Muscle of back (tissue), 11 donors: Measurements from ENCODE around the gene CCDC134. TPM values are rescaled to one million over a fixed set of nuclear protein-coding genes. Genes with fewer than 3 reads are reported as not detected.

Source experiments
- DNase-seq, 3 donors: peaks; one replicate each; pipeline versions ENCODE4 v3.0.0 to v3.0.0-alpha.2; 2013
- polyA plus RNA-seq, 10 donors: library from polyadenylated mRNA; unstranded; fragments of 120-200 nt; gene quantifications; one replicate each; pipeline ENCODE4 v1.2.1, GENCODE V29; 2013; ENCODE audit not compliant: insufficient read length in 10 of 10

The CCDC134 gene
- polyA plus RNA-seq, 10 donors = 7.1 to 10.6 (median 8.5) TPM

DNA sequence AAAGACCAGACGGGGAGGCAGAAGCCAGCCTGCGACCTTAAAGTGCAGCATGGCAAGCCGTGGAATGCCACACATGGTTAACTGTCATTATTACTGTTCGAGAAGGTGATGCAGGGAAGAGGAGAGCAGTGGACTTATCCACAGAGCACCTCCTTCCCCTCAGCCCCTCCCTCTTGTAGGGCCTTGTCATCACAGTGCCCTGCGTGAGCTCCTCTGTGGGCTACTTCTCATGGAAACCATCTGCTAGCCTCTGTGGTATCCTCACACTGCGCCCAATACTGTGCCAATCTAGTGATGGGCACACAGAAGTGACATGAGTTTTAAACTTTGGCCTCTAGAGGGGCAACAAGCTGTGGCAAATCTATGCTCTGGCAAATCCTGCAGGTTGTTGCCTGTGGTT, 18.2 kb upstream of the CCDC134 start:
- DNase-seq = no peak

DNA sequence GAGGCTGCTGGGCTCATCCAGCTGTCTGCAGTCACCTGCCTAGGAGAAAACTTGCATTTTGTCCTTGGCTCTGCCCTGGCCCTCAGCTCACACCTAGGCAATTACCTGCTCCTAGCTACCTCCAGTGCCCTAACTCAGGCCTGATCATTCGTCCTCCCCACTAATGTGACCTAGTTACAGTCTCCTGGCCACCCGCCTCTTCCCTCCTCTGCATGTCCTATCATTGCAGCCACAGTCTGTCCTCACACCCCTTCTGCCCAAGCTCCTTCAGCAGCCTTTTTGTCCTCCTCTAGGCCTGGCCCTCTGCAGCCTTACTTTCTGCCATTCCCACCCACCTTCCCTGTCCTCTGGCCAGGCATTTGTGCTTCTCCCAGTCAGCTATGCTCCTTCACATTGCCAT, 17.7 kb upstream of the CCDC134 start:
- no peak for DNase-seq

DNA sequence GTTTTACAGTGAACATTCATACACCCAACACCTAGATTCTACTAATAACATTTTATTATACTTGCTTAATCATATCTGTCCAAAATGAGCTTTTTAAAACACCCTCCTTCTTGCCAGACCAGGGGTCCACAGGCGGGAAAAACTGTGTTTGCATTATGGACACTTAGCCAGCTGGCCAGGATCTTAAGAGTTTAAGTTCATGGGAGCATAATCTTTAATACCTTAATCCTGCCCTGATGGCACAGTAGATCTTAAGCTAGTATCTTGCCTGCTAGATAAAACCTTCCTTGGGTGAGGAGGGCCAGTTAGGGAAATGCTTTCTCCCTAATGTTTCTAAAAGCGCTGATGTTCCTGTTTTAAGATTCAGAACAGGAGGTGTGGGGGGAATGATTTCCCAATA, 13.1 kb upstream of the CCDC134 start:
- DNase-seq = no peak

DNA sequence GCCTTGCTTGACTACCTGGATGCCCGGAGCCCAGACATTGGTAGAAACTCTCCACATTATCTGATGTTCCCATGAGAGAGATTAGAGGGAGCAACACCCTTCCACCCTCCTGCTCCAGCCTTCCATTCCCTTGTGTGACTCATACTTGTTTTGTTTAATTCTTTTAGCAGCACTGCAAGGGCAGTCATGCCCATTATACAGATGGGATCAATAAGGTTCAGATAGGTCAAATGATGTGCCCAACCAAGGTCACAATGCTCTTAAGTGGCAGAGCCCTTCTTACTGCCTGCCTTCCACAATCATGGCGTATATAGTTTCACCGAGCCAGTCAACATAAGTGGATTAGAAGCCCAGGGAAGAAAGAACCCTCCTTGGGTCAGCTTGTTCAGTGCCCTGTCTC, 6.6 kb upstream of the CCDC134 start:
- no peak for DNase-seq

DNA sequence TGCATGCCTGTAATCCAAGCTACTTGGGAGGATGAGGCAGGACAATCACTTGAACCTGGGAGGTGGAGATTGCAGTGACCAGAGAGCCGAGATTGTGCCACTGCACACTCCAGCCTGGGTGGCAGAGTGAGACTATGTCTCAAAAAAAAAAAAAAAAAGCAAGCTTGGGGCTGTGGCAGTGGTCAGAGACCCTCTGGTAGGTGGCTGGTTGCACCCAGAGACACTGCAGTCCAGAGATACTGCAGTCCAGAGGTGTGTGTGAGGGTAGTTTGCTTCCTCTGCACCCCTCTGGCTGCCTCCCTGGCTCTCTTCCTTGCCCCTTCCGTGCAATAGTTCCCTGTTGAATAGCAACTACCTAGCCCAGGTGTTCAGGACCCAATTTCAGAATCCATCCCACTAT, 1.7 kb upstream of the CCDC134 start:
- no peak for DNase-seq

DNA sequence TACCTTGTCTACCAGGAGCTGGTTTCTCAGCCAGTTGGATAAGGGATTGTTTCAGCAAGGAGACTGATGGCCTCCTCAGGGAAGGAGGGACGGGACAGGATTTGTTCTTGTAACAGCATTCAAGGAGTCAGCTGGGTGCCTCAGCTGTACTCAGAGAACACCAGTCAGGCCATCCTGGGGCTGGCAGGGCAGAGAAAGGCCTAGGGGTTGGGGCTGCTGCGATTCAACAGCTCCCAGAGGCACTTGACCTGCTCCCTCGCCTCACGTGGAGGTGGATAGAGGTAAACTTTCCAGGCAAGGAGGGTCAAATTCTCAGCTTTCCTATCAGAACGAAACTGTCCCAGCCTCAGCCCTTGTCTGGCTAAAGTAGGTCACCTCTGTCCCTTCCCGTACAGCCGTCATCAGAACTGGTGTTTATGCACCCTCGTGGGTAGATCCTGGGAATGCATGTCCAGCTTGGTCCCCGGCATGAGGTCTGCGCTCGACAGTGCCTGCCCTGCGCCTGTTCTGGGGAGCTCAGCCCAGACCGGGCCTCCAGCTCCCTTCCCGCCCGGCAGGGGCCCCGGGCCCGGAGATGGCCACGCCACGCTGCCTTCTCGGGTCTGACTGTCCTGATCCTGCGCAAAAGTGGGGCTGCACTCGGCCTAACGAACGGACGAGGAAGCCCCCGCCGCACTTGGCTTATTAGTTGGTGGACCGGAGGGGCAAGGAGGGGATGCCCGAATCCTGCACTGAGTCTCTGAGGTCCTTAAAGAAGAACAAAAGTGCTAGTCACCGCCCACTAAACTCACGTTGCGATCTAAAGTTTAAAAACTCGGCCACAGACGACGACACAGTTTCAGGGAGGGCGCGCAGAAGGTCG, 762 bp upstream of the CCDC134 start:
- peak in 1 of 3 donors; percentile 44 for DNase-seq

DNA sequence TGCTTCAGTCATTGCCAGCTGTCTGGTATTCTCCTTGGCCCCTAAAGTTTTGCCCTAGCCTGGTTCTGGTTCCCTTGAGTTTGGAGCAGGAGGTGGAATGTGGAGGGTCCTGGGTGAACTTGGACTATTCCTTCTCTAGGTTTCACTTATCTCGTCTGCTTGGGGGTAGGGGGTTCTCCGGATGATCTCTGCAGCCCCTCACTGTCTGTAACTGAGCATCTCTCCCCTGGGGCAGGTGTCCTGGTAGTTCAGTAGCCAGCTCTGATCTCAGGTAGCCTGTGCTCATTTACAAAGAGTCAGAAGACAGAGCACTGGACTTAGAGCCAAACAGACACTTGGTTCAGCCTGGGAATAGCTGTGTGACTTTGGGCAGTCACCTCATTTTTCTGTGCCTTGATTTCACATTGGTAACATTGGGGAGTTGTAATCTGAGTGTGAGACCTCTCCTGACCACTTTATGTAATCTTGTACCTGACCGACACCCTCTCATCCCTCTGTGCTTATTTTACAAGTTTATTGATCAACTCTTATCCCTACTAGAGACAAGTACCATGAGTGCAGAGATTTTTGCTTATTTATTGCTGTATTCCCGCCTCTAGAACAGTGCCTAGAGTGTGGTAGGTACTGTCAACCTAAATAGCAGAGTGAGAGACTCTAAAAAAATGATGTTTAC, 804 bp downstream of the CCDC134 start:
- DNase-seq = no peak

DNA sequence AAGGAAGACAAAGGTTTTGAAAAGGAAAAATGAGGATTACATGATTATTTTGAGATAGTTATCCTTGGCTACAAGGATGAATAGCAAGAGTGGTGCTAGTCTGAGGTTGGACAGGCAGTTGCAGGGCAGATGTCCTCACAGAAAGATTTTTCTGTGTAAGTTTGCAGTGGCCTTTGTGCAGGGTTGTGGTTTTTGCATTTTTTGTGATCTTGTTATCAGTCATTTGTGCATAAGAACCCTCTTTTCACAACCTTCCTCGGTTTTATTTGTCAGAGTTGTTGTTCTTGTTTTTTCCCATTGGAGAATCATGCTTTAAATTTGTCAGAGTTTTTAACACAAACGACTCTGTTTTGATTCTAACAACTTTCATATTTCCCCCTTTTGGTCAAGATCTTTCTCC, 1.4 kb downstream of the CCDC134 start:
- DNase-seq = no peak

DNA sequence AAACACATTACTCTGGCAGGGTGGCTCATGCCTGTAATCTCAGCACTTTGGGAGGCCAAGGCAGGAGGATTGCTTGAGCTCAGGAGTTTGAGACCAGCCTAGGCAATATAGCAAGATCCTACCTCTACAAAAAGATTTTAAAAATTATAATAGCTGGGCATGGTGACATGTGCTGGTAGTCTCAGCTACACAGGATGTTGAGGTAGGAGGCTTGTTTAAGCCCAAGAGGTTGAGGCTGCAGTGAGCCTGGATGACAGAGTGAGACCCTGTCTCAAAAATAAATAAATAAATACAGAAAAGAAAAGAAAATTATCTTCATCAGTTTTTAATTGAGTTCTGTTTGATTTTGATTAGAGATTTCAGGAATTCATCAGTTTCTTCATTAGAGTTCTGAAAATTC, 5.2 kb downstream of the CCDC134 start:
- no peak for DNase-seq

DNA sequence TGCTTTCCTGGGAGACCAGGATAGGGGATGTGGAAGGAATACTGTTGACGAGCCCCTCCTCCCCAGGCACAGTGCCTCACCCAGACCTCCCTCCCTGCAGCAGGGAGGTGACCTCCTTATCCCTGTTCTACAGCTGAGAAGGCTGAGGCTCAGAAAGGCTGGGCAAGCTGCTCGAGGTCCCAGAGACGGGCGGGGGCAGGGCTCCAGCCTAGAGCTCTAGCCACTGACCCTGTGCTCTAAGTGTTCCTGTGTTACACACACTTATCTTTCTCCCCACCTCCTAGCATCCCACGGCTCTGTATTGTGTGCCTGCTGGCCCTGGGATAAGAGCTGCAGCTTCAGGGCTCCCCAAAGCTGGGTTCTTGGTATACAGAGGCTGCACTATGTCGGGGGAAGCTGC, 7.9 kb downstream of the CCDC134 start:
- no peak for DNase-seq

DNA sequence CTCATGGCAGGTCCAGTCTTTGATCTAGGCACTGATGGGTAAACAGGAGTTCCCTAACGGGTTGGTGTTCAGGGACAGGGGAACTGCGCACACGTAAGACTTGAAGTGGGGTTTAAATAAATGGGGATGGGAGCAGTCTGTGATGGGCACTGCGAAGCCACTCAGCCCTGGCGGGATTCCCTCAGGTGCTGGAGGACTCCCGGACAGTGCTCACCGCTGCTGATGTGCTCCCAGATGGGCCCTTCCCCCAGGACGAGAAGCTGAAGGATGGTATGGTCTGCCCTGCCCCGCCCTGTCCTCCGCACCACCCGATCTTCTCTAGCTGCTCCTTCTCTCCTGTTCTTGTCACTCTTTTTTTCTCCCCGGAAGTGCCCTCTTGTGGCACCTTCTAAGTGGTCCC, 9.5 kb downstream of the CCDC134 start:
- DNase-seq = no peak

DNA sequence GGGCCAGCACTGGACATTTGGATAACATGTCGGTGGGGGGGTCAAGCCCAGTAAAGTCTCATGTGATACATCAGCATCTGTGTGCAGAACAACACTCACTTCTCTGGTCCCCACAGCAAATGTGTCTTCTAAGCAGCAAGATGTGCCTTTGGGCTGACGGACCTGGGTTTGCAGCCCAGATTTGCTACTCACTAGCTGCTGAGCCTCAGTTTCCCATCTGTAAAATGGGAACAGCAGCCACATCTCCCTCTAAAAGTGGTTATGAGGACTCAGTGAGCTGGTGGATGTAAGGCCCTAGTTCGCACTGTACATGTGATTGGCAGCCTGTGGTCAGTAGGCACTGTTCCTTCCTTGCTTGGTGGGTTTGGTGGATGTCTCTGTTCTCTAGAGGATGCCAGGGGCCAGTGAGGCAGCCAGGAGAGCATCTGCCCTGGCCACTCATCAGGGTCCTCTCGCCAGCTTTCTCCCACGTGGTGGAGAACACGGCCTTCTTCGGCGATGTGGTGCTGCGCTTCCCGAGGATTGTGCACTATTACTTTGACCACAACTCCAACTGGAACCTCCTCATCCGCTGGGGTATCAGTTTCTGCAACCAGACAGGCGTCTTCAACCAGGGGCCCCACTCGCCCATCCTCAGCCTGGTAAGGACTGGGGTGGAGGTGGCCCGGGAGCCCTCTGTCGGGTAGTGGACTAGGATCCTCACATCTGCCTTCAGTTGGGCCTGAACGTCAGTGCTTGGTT, 12.5 kb downstream of the CCDC134 start:
- DNase-seq = no peak

DNA sequence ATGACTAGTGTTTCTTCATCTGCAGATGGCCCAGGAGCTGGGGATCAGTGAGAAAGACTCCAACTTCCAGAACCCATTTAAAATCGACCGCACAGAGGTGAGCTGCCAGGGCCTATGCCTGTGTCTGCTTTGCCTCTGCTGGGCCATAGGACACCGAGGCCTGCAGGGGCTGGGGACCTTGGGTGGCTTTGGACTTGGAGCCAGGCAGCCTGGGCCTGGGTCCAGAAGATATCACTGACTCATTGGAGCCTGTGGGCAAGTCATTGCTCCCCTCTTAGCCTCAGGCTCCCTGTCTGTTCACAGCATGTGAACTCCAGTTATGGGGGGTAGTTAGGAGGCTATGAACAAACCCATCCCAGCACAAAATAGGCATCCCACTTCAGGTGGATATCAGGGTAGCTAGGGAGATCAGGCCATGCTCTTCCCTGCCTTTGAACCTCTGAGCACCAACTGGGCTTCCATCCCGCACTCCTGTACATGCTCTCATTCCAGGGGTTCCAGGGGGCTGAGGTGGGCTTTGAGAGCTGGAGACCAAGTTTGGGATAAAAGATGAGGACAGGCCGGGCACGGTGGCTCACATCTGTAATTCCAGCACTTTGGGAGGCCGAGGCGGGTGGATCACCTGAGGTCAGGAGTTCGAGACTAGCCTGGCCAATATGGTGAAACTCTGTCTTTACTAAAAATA, 13.4 kb downstream of the CCDC134 start:
- DNase-seq = no peak

DNA sequence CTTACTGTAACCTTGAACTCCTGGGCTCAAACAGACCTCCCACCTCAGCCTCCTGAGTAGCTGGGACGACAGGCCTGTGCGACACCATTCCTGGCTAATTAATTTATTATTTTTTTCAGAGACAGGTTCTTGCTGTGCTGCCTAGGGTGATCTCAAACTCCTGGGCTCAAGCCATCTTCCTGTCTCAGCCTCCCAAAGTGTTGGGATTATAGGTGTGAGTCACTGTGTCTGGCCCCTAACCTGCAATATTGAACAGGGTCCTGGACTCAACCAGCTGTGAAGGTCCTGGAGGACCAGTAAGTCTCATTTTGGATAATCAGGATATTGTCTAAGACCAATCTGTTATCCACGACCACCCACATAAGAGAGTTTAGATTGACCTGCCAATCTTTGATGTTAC, 15.2 kb downstream of the CCDC134 start:
- DNase-seq = no peak

DNA sequence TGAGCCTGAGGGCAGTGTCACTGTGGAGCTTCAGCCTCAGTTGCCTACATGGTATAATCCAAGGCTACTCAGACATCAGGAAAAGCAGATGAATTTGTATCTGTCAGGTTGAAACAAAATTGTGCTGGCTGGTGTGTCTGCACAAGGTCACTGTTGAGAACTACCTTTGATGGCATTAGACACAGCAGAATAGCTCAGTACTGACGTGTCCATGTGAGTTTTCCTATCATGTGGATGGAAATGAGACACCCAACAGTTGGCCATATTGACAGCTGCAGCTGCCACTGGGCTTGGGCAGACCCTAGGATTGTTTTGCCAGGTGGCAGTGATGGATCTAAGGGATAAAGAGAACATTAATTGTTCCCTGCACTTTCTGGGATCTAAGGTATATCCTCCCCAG, 15.8 kb downstream of the CCDC134 start:
- peak; percentile 40 to 63 (median 48) for DNase-seq

DNA sequence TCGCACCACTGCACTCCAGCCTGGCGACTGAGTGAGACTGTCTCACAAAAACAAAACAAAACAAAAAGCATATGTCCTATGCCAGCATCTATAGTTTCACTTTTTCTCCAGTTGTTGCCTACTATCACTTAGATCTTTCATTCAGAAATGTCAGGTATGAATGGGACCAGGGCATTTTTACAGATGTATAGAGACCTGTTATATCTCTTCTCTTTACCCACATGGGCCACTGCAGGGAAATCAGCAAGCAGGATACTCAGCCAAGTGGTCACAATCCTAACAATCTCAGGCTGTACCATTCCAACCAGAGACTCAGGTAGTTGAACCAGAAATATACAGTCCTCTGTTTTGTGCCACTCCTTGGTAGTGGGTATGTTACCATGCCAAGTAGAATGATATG, 16.4 kb downstream of the CCDC134 start:
- no peak for DNase-seq

DNA sequence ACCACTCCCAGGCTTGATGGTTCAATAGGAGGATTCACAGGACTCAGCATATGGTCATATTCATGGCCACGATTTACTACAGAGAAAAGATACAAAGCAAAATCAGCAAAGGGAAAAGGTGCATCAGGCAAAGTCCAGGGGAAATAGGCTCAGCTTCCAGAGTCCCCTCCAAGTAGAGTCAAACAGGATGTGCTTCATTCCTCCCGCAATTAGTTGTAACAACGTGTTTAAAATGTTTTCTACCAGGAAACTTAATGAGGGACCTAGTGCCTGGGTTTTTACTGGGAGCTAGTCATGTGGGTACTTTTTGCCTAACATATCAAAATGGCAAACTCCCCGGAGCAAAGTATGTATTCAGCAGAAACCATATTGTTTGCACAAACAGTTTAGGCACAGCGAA, 17.5 kb downstream of the CCDC134 start:
- no peak for DNase-seq

DNA sequence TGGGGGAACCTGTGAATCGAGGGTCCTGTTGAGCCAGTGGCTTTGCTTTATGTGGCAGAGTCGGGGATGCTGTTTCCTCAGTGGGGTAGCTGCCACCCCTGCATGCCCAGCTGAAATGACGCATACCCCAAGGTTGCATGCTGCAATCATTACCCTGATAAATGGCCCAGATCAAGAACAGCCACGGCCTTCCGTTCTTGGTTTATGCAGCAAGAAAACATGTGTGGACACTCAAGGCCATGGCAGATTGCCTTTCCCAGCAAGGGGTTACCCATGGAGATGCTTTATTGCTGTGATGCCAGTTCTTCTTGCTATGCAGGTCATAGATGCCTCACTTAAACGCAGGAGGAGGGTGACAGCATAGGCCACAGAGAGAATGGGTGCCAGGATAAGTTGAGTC, 18.1 kb downstream of the CCDC134 start:
- DNase-seq = no peak

DNA sequence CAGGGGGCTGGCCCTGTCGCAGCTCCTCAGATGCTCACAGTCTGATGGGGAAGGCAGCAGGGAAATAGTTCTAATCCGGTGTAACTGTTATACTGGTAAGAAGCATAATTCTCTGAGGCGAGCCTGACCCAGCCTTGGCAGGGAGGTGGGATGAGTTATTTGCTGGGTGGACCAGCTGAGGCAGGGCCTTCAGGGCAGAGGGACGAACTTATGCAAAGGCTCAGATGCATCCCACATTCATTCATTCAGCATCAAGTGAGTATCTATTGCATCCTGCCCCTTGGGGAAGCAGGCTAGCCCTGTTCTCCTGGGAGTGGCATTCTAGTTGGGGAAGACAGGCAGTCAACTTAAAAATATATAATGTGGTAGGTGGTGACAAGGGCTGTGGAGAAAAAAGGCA, 18.8 kb downstream of the CCDC134 start:
- no peak for DNase-seq

DNA sequence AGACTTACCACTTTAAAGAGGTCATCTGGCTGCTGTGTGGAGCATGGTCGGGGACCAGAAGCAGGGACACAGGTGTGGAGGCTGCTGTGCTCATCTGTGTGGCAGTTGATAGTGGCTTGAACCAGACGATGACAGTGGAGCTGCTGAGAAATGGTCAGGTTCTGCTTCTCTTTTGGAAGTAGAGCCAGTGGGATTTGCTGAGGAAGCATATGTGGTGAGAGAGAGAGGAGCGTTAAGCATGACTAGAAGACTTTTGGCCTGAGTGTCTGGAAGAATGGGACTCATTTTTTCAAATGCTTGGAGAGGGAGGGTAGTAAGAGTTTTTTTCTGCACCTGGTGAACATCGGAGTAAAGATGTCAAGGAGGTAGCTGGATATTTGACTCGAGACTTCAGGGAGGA, 20.0 kb downstream of the CCDC134 start:
- DNase-seq = no peak

DNA sequence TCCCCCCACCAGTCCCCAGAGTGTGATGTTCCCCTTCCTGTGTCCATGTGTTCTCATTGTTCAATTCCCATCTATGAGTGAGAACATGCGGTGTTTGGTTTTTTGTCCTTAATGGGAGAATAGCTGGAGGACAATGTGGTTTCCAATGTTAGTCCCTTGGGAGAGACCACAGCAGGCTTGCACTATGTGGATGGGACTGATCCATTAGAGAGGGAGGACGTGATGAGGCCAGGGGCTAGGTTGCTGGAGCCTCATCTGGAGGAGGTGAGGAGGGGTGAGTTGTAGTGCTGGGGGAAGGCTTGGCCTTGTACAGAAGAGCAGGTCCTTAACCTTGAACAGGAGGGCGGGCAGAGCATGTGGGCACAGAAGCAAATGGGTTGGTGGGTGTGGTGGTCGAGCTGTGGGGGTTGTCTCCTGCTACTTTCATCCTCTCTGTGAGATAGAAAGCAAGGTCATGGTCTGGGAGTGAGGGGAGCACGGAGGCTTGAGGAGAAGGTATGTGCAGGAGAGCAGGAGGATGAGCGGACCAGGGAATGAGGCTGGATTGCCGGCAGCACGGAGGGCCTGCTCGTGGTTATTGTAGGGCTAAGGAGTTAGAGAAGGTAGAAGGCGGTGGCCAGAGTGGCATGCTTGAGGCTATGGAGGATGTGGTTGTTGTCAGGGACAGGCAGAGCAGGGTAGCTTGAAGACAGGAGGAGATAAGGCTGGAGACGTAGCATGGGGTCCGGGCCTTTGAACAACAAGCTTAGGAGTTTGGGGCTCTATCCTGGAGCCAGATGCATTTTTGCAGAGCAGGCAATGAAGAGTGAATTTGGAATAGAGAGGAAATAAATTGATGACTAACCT, 21.2 kb downstream of the CCDC134 start:
- no peak for DNase-seq
